ENCODE measurements around the gene CATSPERE.
"Not testable (repeated sequence)": the region's sequence is repeated elsewhere in the genome, so short reads cannot be mapped to it uniquely, and the experiment has no call there.

CATSPERE gene

DNA sequence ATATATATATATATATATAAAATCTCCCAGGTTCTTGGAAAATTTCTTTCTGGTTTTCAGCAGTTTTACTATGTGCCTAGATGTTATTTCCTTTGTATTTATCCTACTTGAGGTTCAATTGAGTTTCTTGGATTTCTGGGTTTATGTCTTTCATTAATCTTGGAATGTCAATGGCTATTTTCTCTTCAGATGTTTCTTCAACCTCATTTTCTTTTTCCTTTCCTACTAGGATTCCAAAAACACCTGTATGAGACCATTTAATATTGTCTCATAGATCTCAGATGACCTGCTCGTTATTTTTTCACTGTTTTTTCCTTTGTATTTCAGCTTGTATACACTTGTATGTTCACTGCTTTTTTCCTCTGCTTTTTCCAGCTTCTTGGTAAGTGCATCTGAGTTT is 96.5 kb downstream of the CATSPERE start:
- no peak for DNase-seq (ENCODE audit: extremely low read depth, insufficient read length)
- H3K36me3 ChIP-seq (ENCODE audit: control insufficient read depth, insufficient read depth, low read length): no peaks in the 10 kb centered on the region
- TF ChIP-seq, protein P1, sequence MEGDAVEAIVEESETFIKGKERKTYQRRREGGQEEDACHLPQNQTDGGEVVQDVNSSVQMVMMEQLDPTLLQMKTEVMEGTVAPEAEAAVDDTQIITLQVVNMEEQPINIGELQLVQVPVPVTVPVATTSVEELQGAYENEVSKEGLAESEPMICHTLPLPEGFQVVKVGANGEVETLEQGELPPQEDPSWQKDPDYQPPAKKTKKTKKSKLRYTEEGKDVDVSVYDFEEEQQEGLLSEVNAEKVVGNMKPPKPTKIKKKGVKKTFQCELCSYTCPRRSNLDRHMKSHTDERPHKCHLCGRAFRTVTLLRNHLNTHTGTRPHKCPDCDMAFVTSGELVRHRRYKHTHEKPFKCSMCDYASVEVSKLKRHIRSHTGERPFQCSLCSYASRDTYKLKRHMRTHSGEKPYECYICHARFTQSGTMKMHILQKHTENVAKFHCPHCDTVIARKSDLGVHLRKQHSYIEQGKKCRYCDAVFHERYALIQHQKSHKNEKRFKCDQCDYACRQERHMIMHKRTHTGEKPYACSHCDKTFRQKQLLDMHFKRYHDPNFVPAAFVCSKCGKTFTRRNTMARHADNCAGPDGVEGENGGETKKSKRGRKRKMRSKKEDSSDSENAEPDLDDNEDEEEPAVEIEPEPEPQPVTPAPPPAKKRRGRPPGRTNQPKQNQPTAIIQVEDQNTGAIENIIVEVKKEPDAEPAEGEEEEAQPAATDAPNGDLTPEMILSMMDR (IDR thresholded peaks at IDR 0.05; ENCODE audit: insufficient read depth, low read length, poor library complexity, severe bottlenecking): no peak
- H3K27me3 ChIP-seq (replicated peaks; ENCODE audit: control insufficient read depth, insufficient read depth, low read length): no peaks in the 10 kb centered on the region
- H3K4me3 ChIP-seq (replicated peaks; ENCODE audit: low read depth, low read length): no peak overlapping the region

DNA sequence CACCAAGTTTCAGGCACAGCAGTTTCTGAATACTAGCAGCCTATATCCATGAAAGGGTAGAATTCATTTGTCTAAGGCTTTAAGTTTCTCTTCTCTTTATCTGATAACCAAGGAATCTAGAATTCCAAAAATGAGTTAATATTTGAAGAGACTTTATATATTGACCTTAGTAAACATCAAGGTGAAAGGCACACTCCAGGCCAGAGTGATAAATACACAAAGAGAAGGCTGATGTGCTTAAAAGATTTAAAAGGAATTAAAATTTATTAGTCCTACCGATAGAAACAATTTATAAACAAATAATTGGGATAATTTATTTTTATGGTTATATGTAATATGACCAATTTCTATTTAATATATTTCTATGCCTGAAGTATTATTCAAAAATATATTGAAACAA is 98.5 kb downstream of the CATSPERE start:
- H3K36me3 ChIP-seq (ENCODE audit: control insufficient read depth, insufficient read depth, low read length): no peaks in the 10 kb centered on the region
- no peak for DNase-seq (ENCODE audit: extremely low read depth, insufficient read length)
- no peak overlapping the region for H3K4me3 ChIP-seq (replicated peaks; ENCODE audit: low read depth, low read length)
- TF ChIP-seq, protein P1 (IDR thresholded peaks at IDR 0.05; ENCODE audit: insufficient read depth, low read length, poor library complexity, severe bottlenecking): no peak
- H3K27me3 ChIP-seq (replicated peaks; ENCODE audit: control insufficient read depth, insufficient read depth, low read length): no peaks in the 10 kb centered on the region

DNA sequence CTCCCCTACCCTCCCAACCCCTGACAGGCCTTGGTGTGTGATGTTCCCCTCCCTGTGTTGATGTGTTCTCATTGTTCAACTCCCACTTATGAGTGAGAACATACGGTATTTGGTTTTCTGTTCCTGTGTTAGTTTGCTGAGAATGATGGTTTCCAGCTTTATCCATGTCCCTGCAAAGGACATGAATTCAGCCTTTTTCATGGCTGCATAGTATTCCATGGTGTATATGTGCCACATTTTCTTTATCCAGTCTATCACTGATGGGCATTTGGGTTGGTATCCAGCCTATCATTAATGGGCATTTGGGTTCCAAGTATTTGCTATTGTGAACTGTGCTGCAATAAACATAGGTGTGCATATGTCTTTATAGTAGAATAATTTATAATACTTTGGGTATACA is 101.8 kb downstream of the CATSPERE start:
- not testable (repeated sequence) for H3K36me3 ChIP-seq (ENCODE audit: control insufficient read depth, insufficient read depth, low read length); DNase-seq (ENCODE audit: extremely low read depth, insufficient read length); H3K4me3 ChIP-seq (replicated peaks; ENCODE audit: low read depth, low read length); H3K27me3 ChIP-seq (replicated peaks; ENCODE audit: control insufficient read depth, insufficient read depth, low read length)

DNA sequence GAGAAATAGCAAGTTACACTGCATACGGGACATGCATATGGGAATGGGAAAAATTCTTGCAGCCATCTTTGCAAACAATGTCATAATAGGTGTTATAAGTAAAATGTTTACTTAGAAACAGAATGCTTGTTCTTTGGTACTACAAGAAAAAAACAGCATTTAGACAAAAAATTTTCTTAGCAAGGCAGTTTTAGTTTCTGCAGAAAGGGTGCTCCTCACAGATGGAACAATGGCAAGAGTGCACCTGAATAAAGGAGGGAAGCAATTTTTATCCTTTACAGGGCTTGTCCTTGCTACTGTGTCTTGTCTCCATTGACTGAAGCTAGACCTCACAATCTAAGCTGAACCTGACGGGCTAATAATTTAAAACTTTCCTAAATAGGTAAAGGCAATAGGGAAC is 112.7 kb downstream of the CATSPERE start:
- DNase-seq (ENCODE audit: extremely low read depth, insufficient read length): no peak
- H3K4me3 ChIP-seq (replicated peaks; ENCODE audit: low read depth, low read length): no peak overlapping the region
- H3K36me3 ChIP-seq (ENCODE audit: control insufficient read depth, insufficient read depth, low read length): no peaks in the 10 kb centered on the region
- no peaks in the 10 kb centered on the region for H3K27me3 ChIP-seq (replicated peaks; ENCODE audit: control insufficient read depth, insufficient read depth, low read length)
- TF ChIP-seq, protein P1 (IDR thresholded peaks at IDR 0.05; ENCODE audit: insufficient read depth, low read length, poor library complexity, severe bottlenecking): no peak

DNA sequence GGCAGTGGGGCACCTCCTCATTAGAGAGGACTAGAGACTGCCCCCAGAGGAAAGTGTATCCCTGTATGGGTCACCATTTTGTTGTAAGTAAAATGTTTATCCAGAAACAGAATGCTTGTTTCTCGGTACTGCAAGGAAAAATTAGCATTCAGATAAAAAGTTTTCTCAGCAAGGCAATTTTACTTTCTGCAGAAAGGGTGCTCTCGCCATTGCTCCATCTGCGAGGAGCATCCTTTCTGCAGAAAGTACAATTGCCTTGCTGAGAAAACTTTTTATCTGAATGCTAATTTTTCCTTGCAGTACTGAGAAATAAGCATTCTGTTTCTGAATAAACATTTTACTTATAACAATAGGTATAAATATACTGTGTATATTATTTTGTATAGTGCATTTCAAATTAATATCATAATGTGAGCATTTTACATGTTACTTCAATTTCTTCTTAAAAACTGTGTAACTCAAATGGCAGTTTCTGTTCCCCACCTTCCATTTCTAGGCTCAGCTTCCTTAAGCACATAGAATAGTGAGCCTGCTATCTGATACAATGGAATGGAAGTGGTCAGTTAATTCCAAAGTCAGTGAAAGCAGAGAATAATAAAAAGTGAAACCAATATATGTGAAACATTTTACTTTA is 115.3 kb downstream of the CATSPERE start:
- H3K4me3 ChIP-seq (replicated peaks; ENCODE audit: low read depth, low read length): no peak overlapping the region
- H3K27me3 ChIP-seq (replicated peaks; ENCODE audit: control insufficient read depth, insufficient read depth, low read length): no peaks in the 10 kb centered on the region
- no peaks in the 10 kb centered on the region for H3K36me3 ChIP-seq (ENCODE audit: control insufficient read depth, insufficient read depth, low read length)
- TF ChIP-seq, protein P1 (IDR thresholded peaks at IDR 0.05; ENCODE audit: insufficient read depth, low read length, poor library complexity, severe bottlenecking): no peak
- no peak for DNase-seq (ENCODE audit: extremely low read depth, insufficient read length)

DNA sequence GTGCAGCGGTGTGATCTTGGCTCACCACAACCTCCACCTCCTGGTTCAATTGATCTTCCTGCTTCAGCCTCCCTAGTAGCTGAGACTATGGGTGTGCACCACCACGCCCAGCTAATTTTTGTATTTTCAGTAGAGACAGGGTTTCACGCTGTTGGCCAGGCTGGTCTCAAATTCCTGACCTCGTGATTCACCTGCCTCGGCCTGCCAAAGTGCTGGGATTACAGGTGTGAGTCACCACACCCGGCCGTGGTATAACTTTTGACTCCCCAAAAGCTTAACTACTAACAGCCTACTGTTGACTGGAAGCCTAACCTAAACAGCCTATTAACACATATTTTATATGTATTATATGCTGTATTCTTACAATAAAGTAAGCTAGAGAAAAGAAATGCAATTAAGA is 117.1 kb downstream of the CATSPERE start:
- H3K4me3 ChIP-seq (replicated peaks; ENCODE audit: low read depth, low read length); DNase-seq (ENCODE audit: extremely low read depth, insufficient read length); H3K36me3 ChIP-seq (ENCODE audit: control insufficient read depth, insufficient read depth, low read length); H3K27me3 ChIP-seq (replicated peaks; ENCODE audit: control insufficient read depth, insufficient read depth, low read length): not testable (repeated sequence)

All from GM06990 (cell line).